ENCODE results near the gene SPNS2. TPM values are rescaled to one million over a fixed set of nuclear protein-coding genes. Genes with fewer than 3 reads are reported as not detected.
A peak's percentile ranks its signal among the peaks of the same experiment; 100 is the strongest.

Gene SPNS2
- total and polyA plus RNA-seq, 2 of the 8 experiments (the other 6 are each of a cell fraction or from before 2014, with no cell fraction given) = 1.2 to 1.5 TPM

GRCh38 chr17:4536259-4536741 lies 37.6 kb downstream of the SPNS2 start:
- Histone ChIP-seq H3K9me3 (ENCODE audit: insufficient read depth in 2 of 2, low read depth in 1 of 2, low read length in 1 of 2) (no peaks in the 10 kb centered on the region), H3K4me2 (ENCODE audit: insufficient read depth in 1 of 2, low read depth in 2 of 2, low read length in 2 of 2) (peak overlapping the region; percentile 61 to 79), H4K91ac (replicated peaks; ENCODE audit: insufficient read length, low read length) (peak overlapping the region; percentile 44), H2AFZ (ENCODE audit: low read length) (no peak overlapping the region), H3K4ac (replicated peaks; ENCODE audit: insufficient read length, low read depth, low read length) (no peak overlapping the region), H3K56ac (replicated peaks; ENCODE audit: insufficient read length, low read depth, low read length) (no peak overlapping the region), H3K18ac (ENCODE audit: extremely low read depth, low read length) (peak overlapping the region; percentile 92), H4K20me1 (replicated peaks in 1 of 2; ENCODE audit: control insufficient read depth in 1 of 2, insufficient read depth in 2 of 2, low read length in 2 of 2) (peaks cover 11 to 16% of the 10 kb centered on the region in 2 experiments), H4K5ac (ENCODE audit: insufficient read length, low read depth, low read length) (no peak overlapping the region), H3K79me1 (ENCODE audit: low read depth, low read length) (no peaks in the 10 kb centered on the region), H2BK15ac (ENCODE audit: low read length) (no peak overlapping the region), H2AK5ac (ENCODE audit: low read depth, low read length) (no peak overlapping the region), H3K23ac (ENCODE audit: insufficient read length) (no peak overlapping the region), H3K27ac (ENCODE audit: low read depth, low read length) (no peak overlapping the region), H3K4me3 (ENCODE audit: extremely low read depth in 1 of 4, insufficient read depth in 2 of 4, low read depth in 3 of 4, low read length in 4 of 4) (peak overlapping the region in 2 of 4 experiments; percentile 18 to 55; a peak in 4 of 8 replicates), H2BK20ac (ENCODE audit: low read length) (no peak overlapping the region), H3K14ac (ENCODE audit: insufficient read length) (no peak overlapping the region), H4K8ac (ENCODE audit: extremely low read depth, insufficient read depth, low read length) (peak overlapping the region; percentile 47; the same call in 1 of the 2 replicates), H3K4me1 (replicated peaks in 1 of 4; ENCODE audit: control insufficient read depth in 3 of 4, insufficient read depth in 4 of 4, low read length in 3 of 4) (peaks cover 0 to 29% (median 16%) of the 10 kb centered on the region in 4 experiments; a peak in 6 of 7 replicates), H3K27me3 (replicated peaks in 1 of 4; ENCODE audit: control insufficient read depth in 3 of 4, extremely low read depth in 1 of 4, insufficient read depth in 3 of 4, low read length in 3 of 4) (peaks cover 0 to 28% (median 16%) of the 10 kb centered on the region in 4 experiments; a peak in 4 of 7 replicates), H2BK120ac (replicated peaks; ENCODE audit: low read depth, low read length) (no peak overlapping the region), H3K23me2 (ENCODE audit: low read depth, low read length) (peaks cover 4% of the 10 kb centered on the region; the same call in 1 of the 2 replicates), H3K9ac (replicated peaks in 1 of 4; ENCODE audit: extremely low read depth in 1 of 4, low read depth in 3 of 4, low read length in 3 of 4) (peak overlapping the region in 1 of 4 experiments; percentile 47; a peak in 1 of 7 replicates), H2BK5ac (ENCODE audit: low read depth, low read length) (no peak overlapping the region), H3K79me2 (ENCODE audit: control insufficient read depth in 1 of 2, insufficient read depth in 2 of 2, low read length in 2 of 2) (no peaks in the 10 kb centered on the region), H3K36me3 (ENCODE audit: control insufficient read depth in 2 of 4, insufficient read depth in 4 of 4, low read length in 3 of 4) (peaks cover 2 to 27% (median 16%) of the 10 kb centered on the region in 4 experiments; a peak in 7 of 8 replicates), H2BK12ac (ENCODE audit: low read depth, low read length) (no peak overlapping the region)
- POLR2A ChIA-PET (ENCODE audit: partially characterized antibody) = interaction anchor here (0.6 to 37.1 kb wide), 8 partner anchors 7 to 131 kb away, joined by 3 to 546 read pairs (median 4); partner anchors contain the start of genes GGT6 and MYBBP1A
- CTCF ChIA-PET (ENCODE audit: partially characterized antibody) = interaction anchor here (0.6 to 3.6 kb wide), 7 partner anchors 15 to 117 kb away, joined by 3 to 15 read pairs (median 5); partner anchors contain the start of gene SPNS2
- DNase-seq (ENCODE audit: low read depth in 1 of 2, low spot score in 2 of 2) (peak in 1 of 2 experiments; percentile 75), FAIRE-seq (no peak)
- 9% methylated on average over 14 of the region's 19 CpGs; no CpG with 5 or more reads in 1 of the 2 experiments for WGBS, 2 experiments (ENCODE audit: extremely low coverage in 1 of 2, insufficient coverage in 1 of 2, insufficient read length in 1 of 2, insufficient replicate concordance in 2 of 2, low coverage in 1 of 2, low lambda C conversion rate in 2 of 2, missing lambda C conversion rate in 1 of 2)
- TF ChIP-seq POLR2A (IDR thresholded peaks at IDR 0.05; ENCODE audit: control extremely low read depth in 1 of 2, low read depth in 2 of 2, low read length in 2 of 2) (peak in 1 of 2 experiments; percentile 18; a peak in 2 of 3 replicates), EP300 (IDR thresholded peaks at IDR 0.05; ENCODE audit: borderline replicate concordance in 1 of 2, low read depth in 2 of 2, low read length in 2 of 2) (no peak), BCL11A (IDR thresholded peaks at IDR 0.05; ENCODE audit: low read depth in 2 of 2, low read length in 2 of 2) (no peak), KDM4A (IDR thresholded peaks at IDR 0.05; ENCODE audit: low read depth, low read length, severe bottlenecking) (peak; percentile 28), POLR2AphosphoS5 (IDR thresholded peaks at IDR 0.05; ENCODE audit: low read depth, low read length) (peak; percentile 68), ZNF274 (IDR thresholded peaks at IDR 0.05; ENCODE audit: borderline replicate concordance, extremely low read depth, low read length) (no peak), YY1 (IDR thresholded peaks at IDR 0.05; ENCODE audit: low read depth, low read length) (no peak), GABPA (IDR thresholded peaks at IDR 0.05; ENCODE audit: borderline replicate concordance, insufficient read depth, low read length) (no peak), CREB1 (IDR thresholded peaks at IDR 0.05) (peak; percentile 51), NANOG (IDR thresholded peaks at IDR 0.05; ENCODE audit: insufficient read depth, low read depth, low read length, poor library complexity, severe bottlenecking) (no peak), TCF12 (IDR thresholded peaks at IDR 0.05; ENCODE audit: low read depth, low read length) (no peak)
- TF ChIP-seq, protein P1, sequence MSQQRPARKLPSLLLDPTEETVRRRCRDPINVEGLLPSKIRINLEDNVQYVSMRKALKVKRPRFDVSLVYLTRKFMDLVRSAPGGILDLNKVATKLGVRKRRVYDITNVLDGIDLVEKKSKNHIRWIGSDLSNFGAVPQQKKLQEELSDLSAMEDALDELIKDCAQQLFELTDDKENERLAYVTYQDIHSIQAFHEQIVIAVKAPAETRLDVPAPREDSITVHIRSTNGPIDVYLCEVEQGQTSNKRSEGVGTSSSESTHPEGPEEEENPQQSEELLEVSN (IDR thresholded peaks at IDR 0.05) = peak; percentile 41; the same call in 1 of the 2 replicates
